DMS 273 treated with DMSO at 0.1 percent for 48 hours (cell line): ENCODE data around the gene CTIF.
"Not testable (repeated sequence)": the region's sequence is repeated elsewhere in the genome, so short reads cannot be mapped to it uniquely, and the experiment has no call there.

Source experiments
- DNase-seq: peaks from one replicate; lab custom pipeline; 2025; lab: John Stamatoyannopoulos, UW

The CTIF gene

GRCh38 chr18:48643262-48643661 is 104.4 kb downstream of the CTIF start:
- DNase-seq = no peak

- DNase-seq = no peak
These were observed 105.2 kb downstream of the CTIF start for GRCh38 chr18:48644029-48644428.

GRCh38 chr18:48645427-48646002 is 106.7 kb downstream of the CTIF start:
- no peak for DNase-seq

GRCh38 chr18:48646976-48647375 is 108.1 kb downstream of the CTIF start:
- DNase-seq = no peak

GRCh38 chr18:48649231-48649630 is 110.4 kb downstream of the CTIF start:
- DNase-seq = no peak

GRCh38 chr18:48654591-48654990 is 115.8 kb downstream of the CTIF start:
- DNase-seq = not testable (repeated sequence)

GRCh38 chr18:48655508-48655907 is 116.7 kb downstream of the CTIF start:
- DNase-seq = no peak

GRCh38 chr18:48656176-48656575 is 117.3 kb downstream of the CTIF start:
- no peak for DNase-seq

GRCh38 chr18:48656582-48656981 is 117.8 kb downstream of the CTIF start:
- DNase-seq = no peak

GRCh38 chr18:48657447-48658120 is 118.8 kb downstream of the CTIF start:
- DNase-seq = no peak

- no peak for DNase-seq
These were observed 119.9 kb downstream of the CTIF start for GRCh38 chr18:48658721-48659120.

GRCh38 chr18:48659188-48660009 is 120.6 kb downstream of the CTIF start:
- DNase-seq = no peak

- DNase-seq = no peak
These were observed 121.8 kb downstream of the CTIF start for GRCh38 chr18:48660346-48661228.

- DNase-seq = no peak
These were observed 122.6 kb downstream of the CTIF start for GRCh38 chr18:48661421-48661820.

- DNase-seq = no peak
These were observed 123.3 kb downstream of the CTIF start for GRCh38 chr18:48662011-48662661.

- no peak for DNase-seq
These were observed 124.5 kb downstream of the CTIF start for GRCh38 chr18:48663096-48663930.

- DNase-seq = no peak
These were observed 125.4 kb downstream of the CTIF start for GRCh38 chr18:48663931-48664847.

- DNase-seq = no peak
These were observed 126.8 kb downstream of the CTIF start for GRCh38 chr18:48665654-48666053.

- no peak for DNase-seq
These were observed 127.8 kb downstream of the CTIF start for GRCh38 chr18:48666613-48667012.
